HG03045 (cell line): ENCODE results near the gene MYCBP2.
A peak's percentile ranks its signal among the peaks of the same experiment; 100 is the strongest.
"Not testable (repeated sequence)": the region's sequence is repeated elsewhere in the genome, so short reads cannot be mapped to it uniquely, and the experiment has no call there.

ENCODE experiments used
- ATAC-seq: cut with Tn5 transposase; IDR thresholded peaks from one replicate; pipeline ENCODE4 v1.9.1; 2021; ENCODE audit warnings: mild to moderate bottlenecking, moderate library complexity; ENCODE audit not compliant: unreplicated experiment

MYCBP2 gene

GRCh38 chr13:77305266-77305665 is 21.6 kb downstream of the MYCBP2 start:
- ATAC-seq, result no peak

GRCh38 chr13:77300176-77301037 is 26.5 kb downstream of the MYCBP2 start:
- ATAC-seq, result no peak

GRCh38 chr13:77299587-77299986 is 27.3 kb downstream of the MYCBP2 start:
- ATAC-seq, result no peak

GRCh38 chr13:77298426-77298825 is 28.5 kb downstream of the MYCBP2 start:
- peak; percentile 69 for ATAC-seq

GRCh38 chr13:77291774-77292173 is 35.1 kb downstream of the MYCBP2 start:
- ATAC-seq, result no peak

GRCh38 chr13:77290342-77290741 is 36.6 kb downstream of the MYCBP2 start:
- no peak for ATAC-seq

GRCh38 chr13:77289851-77290250 is 37.0 kb downstream of the MYCBP2 start:
- ATAC-seq, result no peak

- not testable (repeated sequence) for ATAC-seq
These were observed 41.3 kb downstream of the MYCBP2 start for GRCh38 chr13:77285632-77286031.

- ATAC-seq, result no peak
These were observed 41.8 kb downstream of the MYCBP2 start for GRCh38 chr13:77285098-77285497.

GRCh38 chr13:77274126-77274525 is 52.8 kb downstream of the MYCBP2 start:
- no peak for ATAC-seq

- no peak for ATAC-seq
These were observed 57.8 kb downstream of the MYCBP2 start for GRCh38 chr13:77269141-77269540.

GRCh38 chr13:77267362-77267761 is 59.5 kb downstream of the MYCBP2 start:
- ATAC-seq, result no peak

GRCh38 chr13:77265336-77265735 is 61.6 kb downstream of the MYCBP2 start:
- ATAC-seq, result no peak

- ATAC-seq, result no peak
These were observed 64.7 kb downstream of the MYCBP2 start for GRCh38 chr13:77262198-77262597.

- ATAC-seq, result no peak
These were observed 75.9 kb downstream of the MYCBP2 start for GRCh38 chr13:77250975-77251374.

GRCh38 chr13:77245224-77245623 is 81.7 kb downstream of the MYCBP2 start:
- not testable (repeated sequence) for ATAC-seq

GRCh38 chr13:77239312-77239711 is 87.6 kb downstream of the MYCBP2 start:
- ATAC-seq, result no peak

- ATAC-seq, result no peak
These were observed 91.4 kb downstream of the MYCBP2 start for GRCh38 chr13:77235456-77236022.

GRCh38 chr13:77233159-77233558 is 93.7 kb downstream of the MYCBP2 start:
- ATAC-seq, result no peak

GRCh38 chr13:77230560-77230959 is 96.3 kb downstream of the MYCBP2 start:
- no peak for ATAC-seq

- no peak for ATAC-seq
These were observed 100.9 kb downstream of the MYCBP2 start for GRCh38 chr13:77225946-77226345.

- ATAC-seq, result no peak
These were observed 104.0 kb downstream of the MYCBP2 start for GRCh38 chr13:77222909-77223308.
